Amniotic stem cell (primary cell): ENCODE data around the gene SEC16A.

Source experiments
- DNase-seq: peaks from one replicate; lab custom pipeline; 2025; lab: John Stamatoyannopoulos, UW

Gene SEC16A

DNA sequence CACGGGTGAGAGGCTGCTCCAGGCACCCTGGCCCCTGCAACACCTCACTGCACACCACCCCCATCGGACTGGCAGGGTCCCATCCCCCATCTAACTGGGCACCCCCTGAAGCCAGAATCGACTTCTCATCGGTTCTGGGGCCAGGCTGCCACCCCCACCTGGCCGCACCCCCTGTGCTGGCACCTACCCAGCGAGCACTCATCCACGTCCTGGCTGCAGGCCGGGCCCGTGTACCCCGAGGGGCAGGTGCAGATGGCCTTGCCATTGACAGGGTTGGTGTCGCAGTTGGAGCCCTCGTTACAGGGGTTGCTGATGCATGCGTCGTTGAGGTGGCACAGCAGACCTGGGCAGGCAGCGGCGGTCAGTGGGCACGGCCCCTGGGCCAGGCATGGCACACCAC lies 35.1 kb upstream of the SEC16A start:
- no peak for DNase-seq

DNA sequence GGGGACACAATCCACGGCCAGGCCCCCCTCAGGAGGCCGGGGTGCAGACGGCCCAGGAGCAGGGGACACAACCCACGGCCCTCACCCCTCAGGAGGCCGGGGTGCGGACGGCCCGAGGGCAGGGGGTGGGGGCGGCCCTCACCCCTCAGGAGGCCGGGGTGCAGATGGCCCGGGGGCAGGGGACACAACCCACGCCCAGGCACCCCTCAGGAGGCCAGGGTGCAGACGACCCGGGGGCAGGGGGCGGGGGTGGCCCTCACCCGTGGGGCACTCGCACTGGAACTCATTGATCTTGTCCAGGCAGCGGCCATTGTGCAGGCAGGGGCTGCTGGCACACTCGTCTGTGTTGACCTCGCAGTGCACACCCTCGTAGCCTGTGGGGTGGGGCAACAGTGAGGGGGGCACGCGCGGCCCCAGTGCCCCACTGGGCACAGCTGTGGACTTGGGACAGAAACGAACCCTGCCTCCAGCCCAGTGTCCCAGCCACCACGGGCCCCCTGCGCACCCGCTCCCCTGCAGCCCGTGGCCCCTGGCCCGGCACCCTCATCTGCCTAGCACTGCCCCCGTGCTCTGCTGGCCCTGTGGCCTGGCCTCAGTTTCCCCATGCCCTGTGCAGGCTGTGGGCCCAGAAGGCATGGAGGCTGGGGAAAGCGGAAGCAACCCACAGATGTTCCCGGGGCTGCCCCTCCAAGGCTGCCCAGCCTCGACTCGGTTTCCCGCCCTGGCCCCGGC lies 34.3 kb upstream of the SEC16A start:
- no peak for DNase-seq

DNA sequence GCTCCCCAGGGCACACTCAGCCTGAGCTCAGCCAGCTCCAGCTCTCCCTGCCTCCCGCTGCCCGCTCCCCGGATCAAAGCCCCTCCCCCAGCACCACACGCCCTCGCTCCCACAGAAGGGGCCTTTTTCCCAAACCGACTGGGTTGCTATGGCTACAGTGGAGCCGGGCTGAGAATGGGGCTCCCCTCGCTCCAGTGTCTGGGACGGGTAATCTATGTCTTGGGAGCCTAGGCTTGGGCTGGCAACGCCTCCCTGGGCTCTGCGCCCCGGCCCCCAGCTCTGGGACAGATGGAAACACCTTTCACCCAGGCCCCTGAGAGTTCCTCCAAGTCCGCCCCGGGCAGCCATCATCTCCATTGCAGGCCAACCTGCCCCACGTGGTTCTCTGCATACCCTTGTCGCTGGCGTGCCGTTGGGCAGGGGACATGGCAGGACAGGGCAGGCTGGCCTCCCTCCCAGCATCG lies 33.4 kb upstream of the SEC16A start:
- no peak for DNase-seq

DNA sequence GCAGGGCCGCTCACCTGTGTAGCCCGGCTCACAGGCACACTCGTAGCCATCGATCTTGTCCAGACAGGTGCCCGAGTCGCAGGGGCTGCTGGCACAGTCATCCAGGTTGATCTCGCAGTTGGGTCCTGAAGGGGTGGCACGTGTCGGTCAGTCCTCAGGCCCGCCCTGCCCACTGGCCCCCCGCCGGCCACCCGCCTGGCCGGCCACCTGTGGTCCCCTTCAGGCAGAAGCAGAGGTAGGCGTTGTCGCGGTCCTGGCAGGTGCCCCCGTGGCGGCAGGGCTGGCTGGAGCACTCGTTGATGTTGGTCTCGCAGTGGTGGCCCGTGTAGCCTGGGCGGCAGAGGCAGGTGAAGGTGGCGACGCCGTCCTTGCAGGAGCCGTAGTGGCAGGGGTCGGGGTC lies 32.4 kb upstream of the SEC16A start:
- no peak for DNase-seq

DNA sequence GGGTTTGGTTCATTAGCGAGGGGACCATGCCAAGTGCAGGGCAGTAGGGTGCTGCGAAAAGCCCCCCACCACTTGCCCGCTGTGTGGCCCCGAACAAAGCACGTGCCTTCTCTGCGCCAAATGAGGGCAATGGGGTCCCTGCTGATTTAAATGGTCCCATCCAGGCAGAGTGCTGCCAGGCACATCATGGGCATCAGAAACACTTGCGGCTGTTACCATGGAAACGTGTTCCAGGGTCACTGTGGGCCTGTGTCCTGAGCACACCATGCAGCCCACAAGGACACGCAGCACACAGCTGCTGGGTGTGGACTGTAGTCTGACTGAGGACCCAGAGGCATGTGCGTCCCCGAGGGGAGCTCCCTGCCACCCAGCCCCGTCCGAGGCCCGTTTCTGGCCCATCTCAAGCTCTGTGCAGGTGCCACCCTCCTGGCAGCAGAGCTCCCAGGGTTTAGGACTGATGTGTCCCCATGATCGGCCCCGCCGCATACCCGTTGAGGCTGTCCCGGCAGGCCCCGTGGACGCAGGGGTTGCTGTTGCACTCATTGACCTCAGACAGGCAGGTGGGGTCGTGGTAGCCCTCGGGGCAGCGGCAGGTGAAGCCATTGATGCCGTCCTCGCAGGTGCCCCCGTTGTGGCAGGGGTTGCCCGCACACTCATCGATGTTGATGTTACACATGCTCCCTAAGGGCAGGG lies 31.3 kb upstream of the SEC16A start:
- DNase-seq = no peak

DNA sequence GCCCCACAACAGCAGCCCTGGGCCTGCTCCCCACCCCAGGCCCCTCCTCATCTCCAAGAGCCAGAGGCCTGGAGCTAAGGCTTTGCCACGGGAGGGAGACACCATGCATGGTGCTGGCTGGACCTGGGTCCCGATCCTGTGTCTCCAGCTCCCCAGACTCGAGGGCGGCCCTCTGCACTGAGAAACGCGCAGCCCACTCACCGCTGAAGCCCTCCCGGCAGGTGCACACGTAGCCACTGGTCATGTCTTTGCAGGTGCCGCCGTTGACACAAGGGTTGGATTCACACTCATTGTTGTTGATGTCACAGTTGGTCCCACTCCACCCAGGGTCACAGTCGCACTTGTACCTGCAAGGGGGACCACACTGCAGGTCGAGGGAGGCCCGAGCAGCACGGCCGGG lies 30.4 kb upstream of the SEC16A start:
- DNase-seq = no peak

DNA sequence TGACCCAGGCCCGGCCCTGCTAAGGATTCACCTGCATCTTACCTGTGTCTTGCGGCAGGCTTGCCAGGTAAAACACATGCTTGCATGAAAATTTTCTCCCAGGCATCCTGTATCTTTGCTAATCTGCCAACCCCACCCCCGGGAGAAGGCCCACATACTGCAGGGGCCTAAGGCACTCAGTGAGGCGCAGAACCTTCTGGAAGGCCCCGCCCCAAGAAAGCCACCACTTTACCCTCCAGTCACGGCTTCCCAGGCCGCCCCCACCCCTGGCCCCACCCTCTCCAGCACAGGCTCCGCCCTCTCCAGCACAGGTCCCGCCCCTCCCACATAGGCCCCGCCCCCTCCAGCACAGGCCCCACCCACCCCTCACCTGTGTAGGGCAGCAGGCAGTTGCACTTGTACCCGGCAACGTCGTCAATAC lies 29.8 kb upstream of the SEC16A start:
- no peak for DNase-seq

DNA sequence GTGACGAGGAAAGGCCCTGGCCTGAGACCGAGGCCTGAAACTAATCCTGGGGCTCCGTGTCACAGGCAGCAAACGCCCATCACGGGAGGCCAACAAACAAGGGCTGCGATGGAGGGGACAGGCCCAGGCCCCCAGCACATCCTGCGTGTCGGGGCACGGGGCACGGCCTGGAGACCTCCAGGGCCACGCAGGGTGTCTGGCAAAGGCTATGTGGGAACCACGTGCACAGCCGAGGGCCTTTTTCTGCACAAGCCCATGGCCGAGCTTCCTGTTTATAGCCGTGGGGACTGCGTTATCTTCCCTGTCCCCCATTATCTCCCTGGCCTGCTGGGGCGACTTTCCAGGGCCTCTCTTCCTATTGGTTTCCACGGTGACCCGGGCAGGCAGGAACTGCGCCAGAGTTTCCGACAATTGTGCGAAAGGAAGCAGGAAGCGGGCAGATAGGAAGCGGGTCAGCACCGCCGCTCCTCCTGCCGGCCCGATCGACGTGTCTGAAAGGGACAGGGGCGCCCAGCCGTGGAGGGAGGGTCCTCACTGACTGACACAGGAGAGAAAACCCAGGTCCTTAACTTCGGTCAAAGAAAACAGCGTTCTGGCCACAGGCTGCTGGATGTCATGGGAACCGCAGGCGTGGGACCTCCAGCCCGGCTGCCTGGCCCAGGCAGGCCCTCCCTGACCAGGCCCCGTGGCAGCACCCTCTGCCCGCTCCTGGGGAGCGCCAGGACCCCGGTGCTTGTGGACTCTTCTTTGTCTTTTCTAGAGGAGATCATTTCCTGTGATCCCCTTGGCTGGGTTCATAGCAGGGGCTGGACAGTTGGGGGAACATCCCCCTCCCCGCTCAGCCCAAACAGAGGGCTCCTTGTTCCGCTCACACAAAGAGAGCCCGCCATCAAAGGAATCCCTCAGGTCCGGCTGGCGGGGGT lies 29.1 kb upstream of the SEC16A start:
- DNase-seq = no peak

DNA sequence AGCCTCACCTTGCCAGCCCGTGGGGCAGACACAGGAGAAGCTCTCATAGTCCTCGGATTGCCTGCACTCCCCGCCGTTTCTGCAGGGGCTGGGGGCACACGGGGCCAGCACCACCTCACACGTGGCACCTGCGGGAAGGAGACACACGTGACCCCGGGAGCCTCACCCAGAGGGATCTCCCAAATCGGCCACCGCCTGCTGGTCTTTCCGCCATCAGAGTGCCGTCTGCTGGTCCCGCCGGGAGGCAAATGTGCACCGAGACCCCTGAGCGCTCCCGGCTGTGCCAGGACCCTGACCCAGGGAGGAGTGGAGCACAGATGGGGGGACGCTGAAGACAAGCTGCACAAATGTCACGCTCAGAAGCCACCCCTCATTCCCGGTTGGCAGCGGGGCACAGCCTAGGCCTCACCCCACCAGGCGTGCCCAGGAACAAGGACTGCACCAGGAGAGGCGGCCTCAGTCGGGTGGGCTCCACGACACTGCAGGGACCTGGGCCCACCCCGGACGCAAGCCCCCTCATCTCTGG lies 28.4 kb upstream of the SEC16A start:
- DNase-seq = no peak

DNA sequence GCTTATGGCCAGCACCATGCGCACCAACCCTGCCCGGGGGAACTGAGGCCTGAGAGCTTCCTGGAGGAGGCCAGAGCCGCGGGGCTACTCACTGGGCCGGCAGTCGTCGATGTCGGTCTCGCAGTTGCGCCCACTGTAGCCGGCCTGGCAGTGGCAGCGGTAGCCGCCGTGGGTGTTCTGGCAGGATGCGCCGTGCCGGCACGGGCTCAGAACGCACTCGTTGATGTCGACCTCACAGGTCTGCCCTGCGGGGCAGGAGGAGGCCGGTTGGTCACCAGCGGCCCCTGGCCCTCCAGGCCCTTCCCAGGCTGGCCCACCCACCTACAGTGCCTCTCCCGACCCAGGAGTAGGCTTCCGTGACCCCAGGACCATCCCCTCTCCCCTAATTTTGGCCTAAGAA lies 27.7 kb upstream of the SEC16A start:
- DNase-seq = no peak

DNA sequence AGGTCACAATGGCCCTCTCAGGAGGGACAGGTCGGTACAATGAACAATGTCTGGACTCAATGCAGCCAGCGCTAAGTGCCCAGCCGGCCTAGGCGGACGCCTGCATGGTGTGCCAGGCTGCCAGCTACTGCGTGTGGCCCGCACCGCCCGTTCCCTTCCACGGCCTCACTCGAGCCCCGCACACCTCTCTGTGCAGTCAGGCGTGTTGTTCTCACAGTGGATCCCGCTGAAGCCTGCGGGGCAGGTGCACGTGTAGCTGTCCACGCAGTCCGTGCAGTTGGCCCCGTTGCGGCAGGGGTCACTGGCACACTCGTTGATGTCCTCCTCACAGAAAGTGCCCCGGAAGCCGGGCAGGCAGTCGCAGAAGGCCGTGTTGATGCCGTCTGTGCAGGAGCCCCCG lies 26.7 kb upstream of the SEC16A start:
- no peak for DNase-seq

DNA sequence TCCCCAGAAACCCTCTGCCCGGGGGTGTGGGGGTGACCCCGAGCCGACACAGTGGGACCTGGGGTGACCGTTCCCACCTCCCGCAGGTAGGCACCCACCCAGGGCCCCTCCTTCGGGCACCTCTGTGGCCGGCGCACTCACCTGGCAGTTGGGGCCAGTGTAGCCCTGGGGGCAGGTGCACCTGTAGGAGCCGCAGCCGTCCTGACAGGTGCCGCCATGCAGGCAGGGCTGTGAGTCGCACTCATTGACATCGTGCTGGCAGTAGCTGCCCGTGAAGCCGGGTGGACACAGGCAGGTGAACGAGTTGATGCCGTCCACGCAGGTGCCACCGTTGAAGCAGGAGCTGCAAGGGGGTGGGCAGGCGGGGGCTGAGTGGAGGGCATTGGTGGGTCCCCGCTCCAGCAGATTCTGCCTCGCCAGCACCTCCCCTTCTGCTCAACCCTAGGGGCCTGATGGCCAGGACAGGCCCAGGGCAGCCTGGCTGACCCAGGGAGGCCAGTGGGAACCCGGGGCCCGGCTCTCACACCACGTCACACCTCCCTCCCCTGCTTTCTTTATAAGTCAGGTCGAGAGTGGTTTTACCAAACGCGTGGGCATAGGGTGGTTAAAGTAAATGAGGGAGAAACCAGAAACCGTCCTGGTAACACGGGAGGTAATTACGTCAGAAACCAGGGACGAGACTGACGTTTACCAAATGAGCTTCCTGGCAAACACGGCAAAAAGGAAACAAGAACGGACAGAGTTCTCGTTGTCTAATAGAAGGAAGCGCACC lies 26.1 kb upstream of the SEC16A start:
- no peak for DNase-seq

DNA sequence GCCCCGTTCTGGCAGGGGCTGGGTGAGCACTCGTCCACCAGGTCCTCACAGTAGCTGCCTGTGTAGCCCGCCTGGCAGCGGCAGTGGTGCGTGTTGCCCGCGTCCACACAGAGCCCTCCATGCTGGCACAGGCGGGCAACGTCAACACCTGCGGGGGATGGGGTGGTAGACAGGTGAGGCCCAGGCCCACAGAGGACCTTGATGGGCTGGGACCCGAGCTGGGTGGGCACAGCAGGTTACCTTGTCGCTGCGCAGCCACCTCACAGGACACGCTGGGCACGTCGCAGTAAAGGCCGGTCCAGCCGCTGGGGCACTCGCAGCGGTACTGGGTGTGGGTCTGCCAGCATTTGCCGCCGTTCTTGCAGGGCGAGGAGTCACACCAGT lies 25.1 kb upstream of the SEC16A start:
- DNase-seq = no peak

DNA sequence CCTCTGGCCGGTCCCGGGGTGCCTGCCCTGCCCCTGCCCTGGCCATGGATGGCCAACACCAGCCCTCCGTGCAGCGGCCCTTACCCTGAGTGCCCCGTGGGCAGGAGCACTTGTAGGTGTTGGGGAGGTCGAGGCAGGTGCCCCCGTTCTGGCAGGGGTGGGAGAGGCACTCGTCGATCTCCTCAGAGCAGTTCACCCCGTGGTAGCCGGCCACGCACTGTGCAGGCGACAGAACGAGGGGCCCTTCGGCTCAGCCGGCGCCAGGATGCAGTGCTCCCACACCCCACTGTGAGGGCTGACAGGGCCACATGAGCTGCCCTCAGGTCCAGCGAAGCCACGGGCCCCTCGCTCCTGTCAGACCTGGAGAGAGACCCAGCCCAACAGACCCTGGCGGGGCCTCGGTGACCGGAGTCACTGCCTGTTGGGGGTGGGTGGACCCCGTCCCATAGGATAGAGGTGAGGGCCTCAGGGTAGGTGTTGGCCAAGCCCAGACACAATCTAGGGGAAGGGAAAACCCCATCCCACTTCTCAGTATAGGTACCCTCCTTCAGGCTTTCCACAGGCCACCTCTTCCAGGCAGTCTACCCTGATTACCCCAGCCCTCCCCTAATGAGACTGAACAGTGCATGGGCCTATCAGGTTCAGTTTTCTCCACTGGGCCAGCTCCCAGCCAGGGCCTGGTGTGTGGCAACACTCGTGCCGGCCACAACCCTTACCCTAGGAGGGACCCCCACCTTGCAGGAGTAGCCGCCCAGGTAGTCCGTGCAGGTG lies 24.6 kb upstream of the SEC16A start:
- DNase-seq = no peak

DNA sequence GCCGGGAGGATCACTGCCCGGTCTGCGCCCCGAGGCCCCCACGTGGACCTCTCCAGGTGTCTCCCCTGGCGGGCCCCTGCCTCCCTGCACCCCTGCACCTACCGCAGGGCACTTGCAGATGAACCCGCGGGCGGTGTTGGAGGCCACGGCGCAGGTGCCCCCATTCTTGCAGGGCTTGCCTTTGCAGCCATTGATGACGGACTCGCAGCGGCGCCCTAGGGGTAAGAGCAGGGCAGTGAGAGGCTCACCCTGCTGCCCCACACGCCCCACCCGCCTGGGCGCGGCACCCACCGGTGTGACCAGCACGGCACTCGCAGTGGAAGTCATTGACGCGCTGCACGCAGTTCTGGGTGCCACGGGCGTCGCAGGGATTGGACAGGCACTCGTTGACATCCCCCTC lies 23.6 kb upstream of the SEC16A start:
- no peak for DNase-seq

DNA sequence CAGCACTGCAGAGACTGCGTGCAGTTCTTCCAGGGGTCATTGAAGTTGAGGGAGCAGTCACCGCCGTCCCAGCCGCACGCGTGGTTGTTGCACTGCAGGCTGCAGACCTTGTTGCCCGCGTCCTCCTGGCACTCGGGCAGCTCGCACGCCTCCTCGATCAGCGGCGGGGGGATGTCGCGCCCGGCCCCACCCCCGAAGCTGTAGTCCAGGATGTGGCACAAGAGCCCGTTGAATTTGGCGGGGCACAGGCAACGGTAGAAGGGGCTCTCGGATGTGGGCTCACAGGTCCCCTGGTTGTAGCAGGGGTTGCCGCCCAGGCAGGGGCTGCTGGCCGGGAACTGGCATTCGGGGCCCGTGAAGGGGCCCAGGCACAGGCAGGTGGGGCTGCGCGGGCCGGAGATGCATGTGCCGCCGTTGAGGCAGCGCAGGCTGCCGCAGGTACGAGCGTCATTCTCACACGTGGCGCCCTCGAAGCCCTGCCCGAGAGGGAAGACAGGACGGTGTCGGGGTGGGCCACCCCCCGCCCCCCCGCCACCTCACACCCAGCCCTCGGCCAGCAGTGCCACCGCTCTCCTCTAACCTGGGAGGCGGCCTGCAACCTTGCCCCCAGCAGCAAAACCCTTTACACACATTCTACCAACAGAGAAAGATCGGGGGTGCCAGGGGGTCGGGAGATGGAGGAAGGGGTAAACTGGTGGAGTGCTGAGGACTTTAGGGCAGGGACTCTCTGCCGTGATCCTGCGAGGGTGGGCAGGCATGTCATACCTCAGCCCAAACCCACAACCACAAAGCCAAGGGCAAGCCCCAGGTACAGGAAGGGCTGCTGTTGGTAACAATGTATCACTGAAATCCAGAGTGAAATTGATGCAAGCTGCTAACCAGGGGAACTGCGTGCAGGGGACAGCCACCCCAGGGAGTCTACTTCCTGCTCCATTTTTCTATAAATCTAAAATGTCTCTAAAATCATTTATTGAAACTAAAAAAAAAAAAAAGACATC lies 22.9 kb upstream of the SEC16A start:
- DNase-seq = no peak

DNA sequence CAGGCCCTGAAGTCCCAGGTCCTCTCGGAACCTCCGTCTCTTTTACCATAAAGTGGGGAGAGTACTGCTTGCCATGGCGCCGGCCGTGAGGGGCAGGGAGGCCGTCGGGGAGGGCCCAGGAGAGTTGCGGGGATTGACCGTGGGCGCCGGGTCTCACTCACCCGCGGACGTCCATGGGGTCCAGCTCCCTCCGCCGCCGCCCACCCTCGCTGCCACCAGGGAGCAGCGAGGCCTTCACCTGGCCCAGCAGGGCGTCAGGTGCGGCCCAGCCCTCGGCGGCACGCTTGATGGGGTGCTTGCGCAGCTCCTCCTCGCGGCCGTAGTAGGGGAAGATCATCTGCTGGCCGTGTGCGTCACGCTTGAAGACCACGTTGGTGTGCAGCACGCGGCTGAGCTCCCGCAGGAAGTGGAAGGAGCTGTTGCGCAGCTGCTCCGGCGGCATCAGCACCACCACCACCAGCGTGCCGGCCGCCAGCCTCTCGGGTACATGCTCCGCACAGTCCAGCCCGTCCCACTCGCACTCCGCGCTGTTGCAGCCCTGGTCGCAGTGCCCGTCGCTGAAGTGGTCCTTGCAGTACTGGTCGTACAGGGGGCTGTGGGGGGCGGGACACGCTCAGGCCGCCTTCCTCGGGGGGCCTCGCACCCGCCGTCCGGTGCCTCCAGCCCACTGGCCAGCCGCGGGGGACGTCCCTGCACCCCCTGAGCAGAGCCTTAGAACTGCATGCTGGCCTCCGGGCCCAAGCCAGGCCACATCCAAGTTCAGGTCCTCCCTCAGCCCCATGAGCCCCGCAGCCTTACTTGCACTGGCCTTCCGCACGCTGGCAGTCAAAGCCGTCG lies 21.9 kb upstream of the SEC16A start:
- DNase-seq = no peak

DNA sequence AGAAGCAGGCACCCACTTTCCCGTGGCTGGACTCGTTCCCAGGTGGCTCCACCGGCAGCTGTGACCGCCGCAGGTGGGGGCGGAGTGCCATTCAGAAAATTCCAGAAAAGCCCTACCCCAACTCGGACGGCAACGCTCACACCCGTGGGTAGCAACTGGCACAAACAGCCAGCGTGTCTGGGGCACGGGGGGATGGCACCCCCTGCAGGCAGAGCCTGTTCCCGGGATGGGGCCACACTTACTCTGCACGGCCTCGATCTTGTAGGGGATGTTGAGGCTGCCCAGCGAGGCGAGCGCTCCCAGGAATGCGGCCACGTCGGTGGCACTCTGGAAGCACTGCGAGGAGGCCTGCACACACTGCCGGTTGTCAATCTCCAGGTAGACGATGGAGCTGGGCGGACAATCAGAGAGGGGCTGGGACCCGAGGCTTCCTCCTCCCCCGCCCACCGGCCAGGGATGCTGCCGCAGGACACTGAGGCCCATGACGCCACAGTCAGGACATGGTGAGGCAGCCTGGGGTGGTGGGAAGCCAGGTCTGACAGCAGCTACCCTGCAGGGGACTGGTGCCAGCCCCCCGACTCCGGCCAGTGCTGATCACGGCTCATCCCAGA lies 20.2 kb upstream of the SEC16A start:
- no peak for DNase-seq
